Stimulated activated CD8-positive, alpha-beta memory T cell treated with anti-CD3 and anti-CD28 coated beads, Interleukin-2, amount 100 ng/mL, for 1 hour (primary cell): ENCODE measurements around the gene ZNF485.
"Not testable (repeated sequence)": the region's sequence is repeated elsewhere in the genome, so short reads cannot be mapped to it uniquely, and the experiment has no call there.

Experiments
- DNase-seq, 2 donors: peaks; one replicate each; pipeline ENCODE4 v3.0.0-alpha.2; 2020; ENCODE audit warnings: low read depth in 2 of 2

ZNF485 gene

GRCh38 chr10:43605850-43606322, 352 bp upstream of the ZNF485 start:
- DNase-seq, result no peak

GRCh38 chr10:43607199-43607573, 948 bp downstream of the ZNF485 start:
- no peak for DNase-seq

- no peak for DNase-seq
These were observed 4.4 kb downstream of the ZNF485 start for GRCh38 chr10:43610636-43611035.

- no peak for DNase-seq
These were observed 10.6 kb downstream of the ZNF485 start for GRCh38 chr10:43616697-43617370.

GRCh38 chr10:43619368-43619767, 13.1 kb downstream of the ZNF485 start:
- no peak for DNase-seq

GRCh38 chr10:43622038-43622437, 15.8 kb downstream of the ZNF485 start:
- DNase-seq, result no peak

- no peak for DNase-seq
These were observed 17.1 kb downstream of the ZNF485 start for GRCh38 chr10:43623351-43623750.

GRCh38 chr10:43627942-43628341, 21.7 kb downstream of the ZNF485 start:
- DNase-seq, result no peak

- DNase-seq, result no peak
These were observed 22.7 kb downstream of the ZNF485 start for GRCh38 chr10:43628956-43629355.

- DNase-seq, result not testable (repeated sequence)
These were observed 29.6 kb downstream of the ZNF485 start for GRCh38 chr10:43635816-43636215.

GRCh38 chr10:43640603-43641002, 34.4 kb downstream of the ZNF485 start:
- DNase-seq, result no peak

- DNase-seq, result no peak
These were observed 38.0 kb downstream of the ZNF485 start for GRCh38 chr10:43644252-43644651.

- DNase-seq, result no peak
These were observed 39.6 kb downstream of the ZNF485 start for GRCh38 chr10:43645866-43646265.

GRCh38 chr10:43647576-43647975, 41.3 kb downstream of the ZNF485 start:
- no peak for DNase-seq

- DNase-seq, result no peak
These were observed 41.8 kb downstream of the ZNF485 start for GRCh38 chr10:43648095-43648397.

GRCh38 chr10:43648398-43649184, 42.4 kb downstream of the ZNF485 start, which contains the start of gene ZNF32:
TSS of gene ZNF32 (minus strand) at chr10:43648881. CDS start at chr10:43646133, 2,748 bp downstream.
- DNase-seq, result peak; percentile 49 to 61

GRCh38 chr10:43649185-43649523, 42.9 kb downstream of the ZNF485 start:
- DNase-seq, result no peak

- DNase-seq, result no peak
These were observed 47.5 kb downstream of the ZNF485 start for GRCh38 chr10:43653746-43654145.

GRCh38 chr10:43655311-43655710, 49.1 kb downstream of the ZNF485 start:
- no peak for DNase-seq

GRCh38 chr10:43658227-43658626, 52.0 kb downstream of the ZNF485 start:
- DNase-seq, result no peak

GRCh38 chr10:43665054-43665453, 58.8 kb downstream of the ZNF485 start:
- DNase-seq, result no peak

GRCh38 chr10:43666552-43666951, 60.3 kb downstream of the ZNF485 start:
- no peak for DNase-seq

GRCh38 chr10:43667317-43667731, 61.1 kb downstream of the ZNF485 start:
- no peak for DNase-seq
